NCI-H2107 (cell line): Measurements from ENCODE around the gene PERM1.

Experiments used
- DNase-seq: peaks from one replicate; lab custom pipeline; 2025; lab: John Stamatoyannopoulos, UW

Gene PERM1

GRCh38 chr1:965526-966134, 16.3 kb downstream of the PERM1 start:
- DNase-seq: no peak

DNA sequence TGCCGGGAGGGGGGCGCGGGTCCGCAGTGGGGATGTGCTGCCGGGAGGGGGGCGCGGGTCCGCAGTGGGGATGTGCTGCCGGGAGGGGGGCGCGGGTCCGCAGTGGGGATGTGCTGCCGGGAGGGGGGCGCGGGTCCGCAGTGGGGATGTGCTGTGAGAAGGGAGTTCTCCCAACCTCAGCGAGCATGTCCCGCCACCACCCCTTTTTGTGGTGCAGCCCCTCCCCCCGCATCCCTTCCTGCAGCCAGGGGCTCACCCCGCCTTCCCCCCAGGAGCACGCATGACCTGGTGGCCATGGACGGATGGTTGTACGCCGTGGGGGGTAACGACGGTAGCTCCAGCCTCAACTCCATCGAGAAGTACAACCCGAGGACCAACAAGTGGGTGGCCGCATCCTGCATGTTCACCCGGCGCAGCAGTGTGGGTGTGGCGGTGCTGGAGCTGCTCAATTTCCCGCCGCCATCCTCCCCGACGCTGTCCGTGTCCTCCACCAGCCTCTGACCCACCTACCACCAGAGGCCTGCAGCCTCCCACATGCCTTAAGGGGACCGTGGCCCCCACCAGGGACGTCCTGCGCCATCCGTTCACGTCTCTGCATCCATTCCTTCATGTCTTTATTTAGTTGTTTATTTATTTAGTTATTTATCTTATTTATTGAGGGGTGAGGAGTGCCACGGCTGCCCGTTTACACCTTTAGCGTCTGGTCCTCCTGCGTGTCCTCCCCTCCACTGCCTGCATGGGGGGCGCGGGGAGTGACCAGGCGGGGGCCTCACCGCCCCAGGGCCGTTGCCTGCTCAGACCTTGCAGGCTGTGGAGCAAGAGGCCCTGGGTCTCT, 17.0 kb downstream of the PERM1 start:
- DNase-seq: no peak

DNA sequence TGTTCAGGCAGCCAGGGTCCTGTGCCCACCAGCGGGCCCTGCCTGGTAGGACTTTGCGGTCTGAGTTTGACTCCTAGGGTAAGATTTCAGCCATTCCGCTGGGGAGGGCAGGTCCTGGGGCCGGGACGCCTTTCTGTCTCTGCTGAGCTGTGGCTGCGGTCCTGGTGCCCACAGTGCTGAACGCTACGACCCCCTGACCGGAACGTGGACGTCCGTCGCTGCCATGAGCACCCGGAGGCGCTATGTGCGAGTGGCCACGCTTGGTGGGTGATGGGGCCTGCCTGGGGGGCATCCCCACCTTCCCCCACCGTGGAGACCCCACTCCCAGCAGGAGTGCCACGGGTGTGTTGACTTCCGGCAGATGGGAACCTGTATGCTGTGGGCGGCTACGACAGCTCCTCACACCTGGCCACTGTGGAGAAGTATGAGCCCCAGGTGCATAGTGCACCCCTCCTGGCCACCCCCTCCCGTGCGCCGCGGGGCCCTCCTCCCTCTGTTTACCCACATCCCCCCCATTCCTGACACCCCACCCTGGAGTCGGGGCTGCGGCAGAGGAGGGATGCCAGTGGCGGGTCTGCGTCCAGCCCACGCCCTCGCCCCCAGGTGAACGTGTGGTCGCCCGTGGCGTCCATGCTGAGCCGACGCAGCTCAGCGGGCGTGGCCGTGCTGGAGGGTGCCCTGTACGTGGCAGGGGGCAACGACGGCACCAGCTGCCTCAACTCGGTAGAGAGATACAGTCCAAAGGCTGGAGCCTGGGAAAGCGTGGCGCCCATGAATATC, 18.0 kb downstream of the PERM1 start:
- no peak for DNase-seq

DNA sequence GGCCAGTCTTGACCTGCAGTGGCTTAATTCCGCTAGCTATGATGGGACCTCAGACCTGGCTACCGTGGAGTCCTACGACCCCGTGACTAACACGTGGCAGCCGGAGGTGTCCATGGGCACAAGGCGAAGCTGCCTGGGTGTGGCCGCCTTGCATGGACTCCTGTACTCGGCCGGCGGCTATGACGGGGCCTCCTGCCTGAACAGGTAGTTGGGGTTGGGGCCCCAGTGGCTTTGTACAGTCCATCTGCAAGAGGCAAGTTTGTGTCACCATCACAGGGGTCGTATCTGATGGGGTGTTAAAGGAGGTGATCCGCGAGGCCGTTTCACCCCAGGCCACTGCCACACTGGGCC, 18.6 kb downstream of the PERM1 start:
- no peak for DNase-seq

- no peak for DNase-seq
These were observed 19.3 kb downstream of the PERM1 start for GRCh38 chr1:962381-963300.

DNA sequence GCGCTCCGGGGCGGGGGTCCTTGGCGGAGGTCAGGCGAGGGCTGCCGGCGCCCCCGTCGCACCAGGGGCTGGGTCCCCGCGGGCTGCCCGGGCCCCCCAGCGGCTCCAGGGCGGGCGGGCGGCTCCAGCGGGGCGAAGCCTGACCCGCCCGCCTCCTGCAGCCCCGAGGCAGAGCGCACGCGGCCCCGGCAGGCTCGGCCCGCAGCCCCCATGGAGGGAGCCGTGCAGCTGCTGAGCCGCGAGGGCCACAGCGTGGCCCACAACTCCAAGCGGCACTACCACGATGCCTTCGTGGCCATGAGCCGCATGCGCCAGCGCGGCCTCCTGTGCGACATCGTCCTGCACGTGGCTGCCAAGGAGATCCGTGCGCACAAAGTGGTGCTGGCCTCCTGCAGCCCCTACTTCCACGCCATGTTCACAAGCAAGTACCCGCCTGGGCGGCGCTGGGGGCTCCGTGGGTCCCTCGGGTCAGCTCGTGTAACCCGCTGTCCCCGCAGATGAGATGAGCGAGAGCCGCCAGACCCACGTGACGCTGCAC, 20.7 kb downstream of the PERM1 start:
- no peak for DNase-seq

DNA sequence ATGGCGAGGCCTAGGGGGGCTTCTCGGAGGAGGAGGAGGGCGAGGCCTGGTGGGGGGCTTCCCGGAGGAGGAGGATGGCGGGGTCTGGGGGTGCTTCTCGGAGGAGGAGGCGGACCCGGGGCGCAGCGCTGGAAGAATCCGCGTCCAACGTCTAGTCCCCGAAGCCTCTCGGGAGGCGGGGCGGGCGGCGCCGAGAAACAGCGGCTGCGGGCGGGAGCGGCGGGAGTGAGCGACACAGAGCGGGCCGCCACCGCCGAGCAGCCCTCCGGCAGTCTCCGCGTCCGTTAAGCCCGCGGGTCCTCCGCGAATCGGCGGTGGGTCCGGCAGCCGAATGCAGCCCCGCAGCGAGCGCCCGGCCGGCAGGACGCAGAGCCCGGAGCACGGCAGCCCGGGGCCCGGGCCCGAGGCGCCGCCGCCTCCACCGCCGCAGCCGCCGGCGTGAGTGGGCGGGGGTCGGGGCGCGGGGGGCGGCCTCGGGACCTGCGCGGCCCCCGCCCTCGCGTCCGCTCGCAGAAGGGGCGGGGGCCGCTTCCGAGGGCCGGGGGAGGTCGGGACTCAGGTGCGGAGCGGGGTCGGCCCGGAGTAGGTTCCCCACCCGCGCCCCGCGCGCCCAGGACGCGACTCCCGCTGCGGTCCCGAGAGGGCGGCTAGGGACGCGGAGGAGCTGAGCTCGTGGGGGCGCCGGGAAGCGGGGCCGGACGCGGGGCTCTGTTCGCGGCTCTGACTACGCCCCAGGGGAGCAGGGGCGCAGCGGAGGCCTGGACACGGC, 21.3 kb downstream of the PERM1 start, which contains the start of gene KLHL17:
TSS of gene KLHL17 (plus strand) at position 222 of the 769 bp plus-strand sequence. CDS start at position 332, 110 bp downstream.
- no peak for DNase-seq

DNA sequence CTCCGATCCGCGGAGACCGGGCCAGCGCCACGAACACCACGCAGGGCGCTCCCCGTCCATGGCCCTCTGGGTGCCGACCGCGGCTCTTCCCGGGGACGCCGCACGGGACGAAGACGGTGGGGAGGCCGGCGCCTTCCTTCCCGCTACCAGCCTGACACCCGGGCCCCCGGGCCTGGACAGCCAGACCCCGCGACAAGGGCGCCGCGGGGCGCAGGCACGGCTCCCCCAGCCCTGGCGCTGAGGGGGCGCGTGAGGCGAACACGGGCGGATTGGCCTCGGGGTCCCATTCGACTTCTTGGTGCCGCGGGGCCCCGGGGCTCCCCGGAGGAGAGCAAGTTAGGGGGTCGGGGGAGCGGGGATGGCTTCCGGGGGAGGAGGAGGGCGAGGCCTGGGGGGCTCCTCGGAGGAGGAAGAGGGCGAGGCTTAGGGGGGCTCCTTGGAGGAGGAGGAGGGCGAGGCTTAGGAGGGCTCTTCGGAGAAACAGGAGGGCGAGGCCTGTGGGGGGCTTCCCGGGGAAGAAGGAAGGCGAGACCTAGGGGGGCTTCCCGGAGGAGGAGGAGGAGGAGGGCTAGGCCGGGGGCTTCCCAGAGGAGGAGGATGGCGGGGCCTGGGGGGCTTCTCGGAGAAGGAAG, 22.0 kb downstream of the PERM1 start:
- no peak for DNase-seq

DNA sequence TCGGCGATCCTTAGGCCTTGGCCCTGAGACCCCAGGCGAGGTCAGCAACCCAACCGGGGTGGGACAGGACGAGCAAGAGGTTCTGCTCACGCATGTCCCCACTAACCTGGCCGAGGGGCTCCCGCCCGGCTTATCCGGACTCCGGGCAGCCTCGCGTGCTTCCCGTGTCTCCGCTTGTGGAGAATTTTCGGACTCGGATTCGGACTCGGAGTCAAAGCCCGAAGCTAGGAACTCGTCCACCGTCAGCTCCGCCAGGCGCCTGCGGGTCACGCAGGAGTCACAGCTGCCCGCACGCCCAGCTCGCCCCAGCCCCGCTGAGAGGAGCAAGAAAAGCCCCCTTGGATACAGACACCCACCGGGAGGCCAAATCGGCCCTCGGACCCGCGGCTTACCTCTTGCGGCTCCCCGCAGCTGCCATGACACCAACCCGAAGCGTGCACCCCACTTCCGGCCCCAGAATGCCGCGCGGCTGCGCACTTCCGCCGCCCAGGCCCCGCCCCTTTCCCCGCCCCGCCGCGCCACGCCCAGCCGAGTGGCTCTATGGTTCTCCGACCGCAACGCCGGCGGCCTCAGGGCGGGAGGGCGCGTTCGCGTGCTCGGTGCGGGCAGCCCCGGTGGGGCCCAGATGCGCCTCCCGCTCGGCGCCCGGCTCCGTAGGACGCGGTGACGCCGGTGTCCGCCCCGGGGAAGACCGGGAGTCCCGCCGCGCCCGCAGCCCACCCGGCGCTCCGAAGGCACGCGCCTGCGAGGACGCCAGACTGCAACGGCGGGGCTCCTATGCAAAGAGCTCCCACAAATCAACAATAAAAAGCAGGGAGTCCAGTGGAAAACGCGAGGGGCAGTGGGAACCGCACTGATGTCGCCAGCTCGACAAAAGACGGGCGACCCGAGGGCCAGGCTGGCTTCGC, 22.8 kb downstream of the PERM1 start, which contains the start of gene NOC2L:
TSS of gene NOC2L (minus strand) at position 434 of the 908 bp plus-strand sequence. CDS start at position 418, 16 bp downstream.
- DNase-seq: no peak

GRCh38 chr1:956636-957035, 25.3 kb downstream of the PERM1 start:
- no peak for DNase-seq

DNA sequence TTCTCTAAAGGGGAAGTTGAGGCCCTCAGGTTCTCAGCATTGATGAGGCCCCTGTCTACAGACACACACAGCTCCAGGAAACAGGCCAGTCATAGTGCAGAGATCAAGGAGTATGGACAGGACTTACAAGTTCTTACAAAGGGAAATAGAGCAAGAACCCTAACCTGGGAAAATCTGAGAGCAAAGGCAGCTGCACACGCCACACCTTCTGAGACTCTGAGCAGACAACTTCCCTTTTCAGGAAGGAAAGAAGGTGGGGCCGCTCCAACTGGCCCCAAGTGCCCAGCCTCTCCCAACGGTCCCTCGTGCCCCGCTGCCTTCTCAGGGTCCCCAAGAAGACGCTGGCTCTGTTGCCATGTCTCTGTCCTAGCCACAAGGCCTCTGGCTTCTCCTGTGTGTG, 26.4 kb downstream of the PERM1 start:
- no peak for DNase-seq

DNA sequence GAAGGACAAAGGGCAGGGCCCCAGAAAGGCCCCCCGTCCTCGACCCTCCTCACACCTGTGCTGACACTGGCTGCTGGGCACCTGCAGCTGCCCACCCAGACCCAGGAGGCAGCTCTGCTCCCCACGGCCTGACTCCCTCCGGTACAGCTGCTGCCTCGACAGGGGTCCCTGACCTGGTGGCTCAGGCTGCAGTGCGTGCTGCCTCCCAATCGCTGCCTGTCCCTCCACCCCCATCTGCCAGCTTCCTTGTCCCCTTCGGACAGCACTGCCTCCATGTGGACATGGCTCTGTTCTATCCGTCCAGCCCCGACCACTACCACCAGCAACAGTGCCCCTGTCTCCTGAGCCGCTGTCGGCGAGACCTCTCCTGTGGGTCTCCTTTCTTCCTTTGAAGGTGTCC, 27.0 kb downstream of the PERM1 start:
- DNase-seq: no peak

- no peak for DNase-seq
These were observed 28.2 kb downstream of the PERM1 start for GRCh38 chr1:953524-954320.

GRCh38 chr1:952603-953002, 29.3 kb downstream of the PERM1 start:
- DNase-seq: no peak

- no peak for DNase-seq
These were observed 29.7 kb downstream of the PERM1 start for GRCh38 chr1:952201-952600.

GRCh38 chr1:951364-951763, 30.5 kb downstream of the PERM1 start:
- DNase-seq: no peak

GRCh38 chr1:950881-951280, 31.0 kb downstream of the PERM1 start:
- DNase-seq: no peak

GRCh38 chr1:950268-950667, 31.6 kb downstream of the PERM1 start:
- no peak for DNase-seq
